Measurements from ENCODE around the gene CFAP100.

Gene CFAP100

GRCh38 chr3:126484662-126485061, 90.0 kb downstream of the CFAP100 start:
- no peak for DNase-seq

- no peak for DNase-seq
Measured at GRCh38 chr3:126485176-126485897, 90.6 kb downstream of the CFAP100 start.

GRCh38 chr3:126485956-126486355, 91.2 kb downstream of the CFAP100 start:
- no peak for DNase-seq

All from CD4-positive, alpha-beta T cell treated with Interleukin-10 for 1 hour (primary cell).